Kidney glomerular epithelial cell (primary cell): ENCODE measurements around the gene ST8SIA5.

ENCODE experiments used
- DNase-seq: peaks from one replicate; lab custom pipeline; 2025; lab: John Stamatoyannopoulos, UW

ST8SIA5 gene

DNA sequence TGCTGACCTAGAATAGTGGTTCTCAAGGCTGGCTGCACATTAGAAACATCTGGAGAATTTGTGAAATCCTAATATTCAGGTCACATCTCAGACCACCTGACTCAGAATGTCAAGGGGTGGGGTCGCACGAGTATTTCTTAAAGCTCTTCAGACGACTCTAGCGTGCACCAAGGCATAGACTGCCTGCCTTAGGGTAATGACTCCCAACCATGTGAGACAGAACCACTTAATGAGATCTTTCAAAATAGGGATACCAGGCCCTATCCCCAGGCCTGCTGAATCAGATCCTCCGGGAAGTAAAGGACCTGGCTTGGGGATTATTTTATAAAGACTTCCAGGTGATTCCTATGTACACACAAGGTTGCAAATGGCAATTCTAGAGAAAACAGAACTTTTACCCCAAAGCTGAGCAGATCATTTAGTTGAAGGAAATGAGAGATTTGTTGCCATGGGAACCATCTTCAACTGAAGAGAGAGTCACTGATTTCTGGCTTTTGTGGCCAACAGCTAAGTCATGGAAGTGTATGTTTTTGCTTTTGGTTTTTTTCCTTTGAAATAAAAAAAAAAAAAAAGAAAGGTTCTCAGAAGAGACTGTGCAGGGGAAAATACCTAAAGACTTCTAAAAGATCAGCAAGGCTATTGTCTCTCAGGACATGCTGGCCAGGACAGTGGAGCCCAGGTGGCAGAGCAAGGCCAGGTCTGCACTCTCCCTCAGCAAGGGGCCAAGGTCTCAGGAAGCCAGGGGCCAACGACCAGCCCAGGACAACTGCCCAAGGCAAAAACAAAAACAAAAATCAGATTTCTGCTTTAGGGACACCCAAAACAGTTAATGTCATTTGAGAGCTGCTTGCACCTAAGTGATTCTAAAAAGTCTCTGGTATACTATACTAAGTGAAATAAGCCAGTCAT, 84.5 kb downstream of the ST8SIA5 start:
- DNase-seq = no peak

DNA sequence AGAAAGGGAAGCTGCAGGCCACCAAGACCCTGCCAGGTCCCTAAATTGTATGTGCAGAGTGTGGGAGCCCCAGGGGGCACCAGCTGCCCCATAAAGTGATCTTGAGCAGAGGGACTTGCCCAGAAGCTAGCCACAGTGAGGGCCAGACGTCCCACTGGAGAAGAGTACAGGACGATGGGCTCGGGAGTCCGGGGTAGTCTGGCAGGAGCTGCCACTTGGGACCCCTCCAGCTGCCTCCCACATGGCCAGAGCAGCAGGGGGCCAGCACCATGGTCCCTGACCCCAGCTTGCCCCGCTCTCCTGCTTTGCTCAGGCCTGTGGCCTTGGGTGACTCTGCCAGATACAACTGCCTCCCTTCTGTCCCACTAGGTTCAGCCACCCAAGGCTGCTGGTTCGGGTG, 88.2 kb downstream of the ST8SIA5 start:
- DNase-seq = no peak

DNA sequence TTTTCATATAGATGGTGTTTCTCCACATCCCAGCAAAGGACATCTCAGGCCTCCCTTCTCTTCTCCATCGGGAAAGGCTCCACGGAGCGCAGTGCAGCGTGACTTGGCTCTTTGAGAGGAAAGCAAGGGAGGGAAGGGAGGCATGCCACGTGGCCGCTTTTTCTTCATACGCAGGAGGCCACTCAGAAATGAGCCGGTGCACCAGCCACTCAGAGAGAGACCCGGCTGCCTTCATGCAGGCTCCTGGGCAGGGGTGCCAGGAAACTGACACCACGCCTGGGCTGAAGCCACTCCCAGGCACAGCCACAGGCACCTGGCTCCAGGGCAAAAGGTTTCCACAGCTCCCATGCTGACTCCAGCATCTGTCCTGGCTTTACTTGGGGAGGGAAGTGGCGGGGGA, 88.7 kb downstream of the ST8SIA5 start:
- DNase-seq = no peak

DNA sequence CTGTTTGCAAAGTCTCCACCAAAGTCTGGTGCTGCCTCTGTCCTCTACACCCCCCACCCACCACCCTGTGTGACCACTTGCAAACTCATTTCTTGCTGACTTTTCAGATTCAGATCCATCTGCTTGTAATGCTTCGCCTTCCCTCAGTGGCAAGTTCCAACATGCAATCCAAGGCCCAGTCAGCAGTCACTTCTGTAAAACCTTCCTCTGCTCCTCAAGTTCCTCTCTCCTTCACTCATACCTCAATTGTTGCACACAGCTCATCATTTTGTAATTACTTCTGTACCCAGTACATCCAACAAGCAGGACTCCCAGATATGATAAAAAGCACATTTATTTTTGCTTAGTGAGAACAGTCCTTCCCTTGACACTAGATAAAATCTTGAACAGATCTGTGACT, 93.3 kb downstream of the ST8SIA5 start:
- no peak for DNase-seq

DNA sequence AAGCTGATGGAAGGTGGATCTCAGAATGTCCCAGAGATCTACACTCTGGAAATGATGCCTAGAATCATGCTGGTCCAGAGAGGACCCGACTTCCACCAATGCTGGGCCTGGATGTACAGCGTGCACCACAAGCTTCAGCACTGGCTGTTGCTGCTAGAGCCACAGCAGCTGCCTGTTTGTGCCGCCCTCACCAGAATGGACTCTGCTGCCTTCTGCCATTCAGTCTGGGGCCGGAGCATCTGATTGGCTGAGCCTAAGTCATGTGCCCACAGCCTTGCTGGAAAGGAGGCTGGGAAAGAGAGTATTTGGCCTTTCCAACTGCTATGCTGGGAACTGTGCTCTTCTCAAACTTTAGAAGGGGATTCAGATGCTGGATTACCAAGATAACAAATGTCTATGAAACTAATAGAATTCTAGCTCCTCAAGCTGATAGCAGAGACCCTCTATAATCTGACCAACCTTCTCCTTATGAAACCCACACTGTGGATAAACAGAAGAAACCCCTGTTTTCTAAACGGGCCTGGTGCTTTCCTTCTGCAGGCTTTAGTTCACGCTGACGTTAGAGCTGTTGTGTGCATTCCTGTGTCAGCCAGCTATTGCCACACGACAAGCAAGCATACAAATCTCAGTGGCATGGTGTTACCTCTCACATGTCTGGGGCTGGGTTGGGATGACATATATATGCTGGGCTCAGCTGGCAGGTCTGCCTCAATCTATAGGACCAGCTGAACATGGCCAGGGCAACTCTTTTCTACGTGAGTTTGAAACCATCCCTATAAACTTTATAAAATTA, 95.7 kb downstream of the ST8SIA5 start:
- no peak for DNase-seq

DNA sequence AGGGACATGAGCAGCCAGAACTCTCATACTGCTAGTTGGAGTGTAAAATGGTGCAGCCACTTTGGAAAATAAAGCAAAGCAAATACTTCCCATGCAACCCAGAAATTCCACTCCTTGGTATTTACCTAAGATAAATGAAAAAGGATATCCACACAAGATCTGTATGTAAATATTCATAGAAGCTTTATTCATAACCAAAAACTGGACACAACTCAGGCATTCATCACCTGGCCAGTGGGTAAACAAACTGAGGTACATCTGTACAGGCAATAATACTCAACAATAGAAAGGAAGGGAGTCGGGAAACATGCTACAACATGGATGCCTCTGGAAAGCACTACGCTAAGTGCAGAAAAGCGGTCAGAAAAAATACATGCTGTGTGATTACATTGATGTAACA, 97.4 kb downstream of the ST8SIA5 start:
- no peak for DNase-seq

DNA sequence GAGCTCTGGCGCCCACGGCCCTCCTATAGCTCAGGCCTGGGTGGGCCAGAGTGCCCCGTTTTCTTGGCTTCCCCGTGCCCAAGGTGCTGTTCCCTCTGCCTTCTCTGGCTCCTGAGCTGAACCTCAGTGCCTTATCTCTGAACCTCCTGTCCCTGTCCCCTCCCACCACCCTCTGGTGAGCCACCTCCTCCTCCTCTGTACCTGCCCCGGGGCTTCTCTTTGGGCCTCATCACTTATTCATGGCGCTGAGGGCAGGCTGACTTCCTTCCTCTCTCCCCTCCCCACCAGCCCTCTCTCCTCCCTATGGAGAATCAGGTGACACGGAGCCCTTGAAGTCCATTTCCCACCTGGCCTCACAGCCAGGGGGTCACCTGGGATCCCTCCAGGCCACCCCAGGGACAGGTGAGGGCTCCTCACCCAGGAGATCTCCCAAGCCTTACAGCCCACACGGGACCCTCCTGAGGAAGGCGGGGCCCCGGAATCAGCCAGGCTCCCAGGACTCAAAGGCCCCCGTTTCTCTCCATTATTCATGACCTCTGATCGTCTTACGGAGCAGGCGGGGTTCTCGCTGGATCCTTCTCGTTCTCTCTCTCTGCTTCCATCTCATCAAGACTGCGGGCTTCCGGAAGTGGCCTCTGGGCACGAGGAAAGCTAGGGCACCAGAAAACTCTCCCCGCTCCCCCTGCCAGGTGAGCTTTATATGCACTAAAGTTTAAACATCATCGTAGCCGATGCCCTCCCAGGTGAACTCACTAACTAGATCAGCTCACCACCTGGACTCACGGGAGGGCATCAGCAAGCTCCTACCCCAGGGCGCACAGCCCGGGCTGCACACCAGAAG, 99.5 kb downstream of the ST8SIA5 start, which contains the start of gene LOXHD1:
Gene LOXHD1, minus strand, starts transcription at position 106 of the 841 bp plus-strand sequence. CDS start 187 bp downstream, outside the sequence.
- DNase-seq = no peak

DNA sequence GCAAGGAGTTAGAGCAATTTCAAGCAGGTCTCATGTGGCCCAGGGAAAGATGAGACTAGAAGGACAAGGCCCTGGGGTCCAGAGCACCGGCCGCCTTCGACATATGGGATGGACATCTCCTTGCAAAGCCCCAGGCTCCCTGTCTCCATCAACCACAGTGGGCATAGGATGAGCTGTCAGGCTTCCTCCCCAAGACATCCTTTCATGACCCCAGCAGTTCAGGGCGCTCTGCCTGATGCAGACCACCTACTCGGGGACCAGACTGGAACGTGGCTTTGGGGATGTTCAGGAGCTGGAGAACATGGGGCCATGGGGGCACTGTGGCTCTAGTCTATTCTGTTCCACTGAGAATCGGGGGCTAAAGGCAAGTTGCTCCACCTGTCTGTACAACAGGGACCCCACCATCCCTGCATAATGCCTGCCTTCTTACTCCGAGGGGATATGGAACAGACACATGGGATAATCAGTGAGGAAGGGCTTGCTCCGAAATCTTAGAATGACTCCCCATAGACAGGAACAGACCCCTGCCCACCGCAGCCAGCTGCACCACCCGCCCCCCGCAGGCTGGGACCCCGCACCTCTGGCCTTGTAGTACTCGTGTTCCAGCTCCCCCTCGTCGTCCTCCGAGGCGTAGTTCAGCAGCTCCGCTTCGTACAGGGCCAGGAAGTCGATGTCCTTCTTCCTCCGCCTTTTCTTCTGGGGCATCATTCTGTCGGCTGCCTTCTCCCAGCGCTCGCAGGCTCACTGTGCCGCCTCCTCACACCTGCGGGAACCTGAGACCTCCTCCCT, 100.3 kb downstream of the ST8SIA5 start:
- no peak for DNase-seq

DNA sequence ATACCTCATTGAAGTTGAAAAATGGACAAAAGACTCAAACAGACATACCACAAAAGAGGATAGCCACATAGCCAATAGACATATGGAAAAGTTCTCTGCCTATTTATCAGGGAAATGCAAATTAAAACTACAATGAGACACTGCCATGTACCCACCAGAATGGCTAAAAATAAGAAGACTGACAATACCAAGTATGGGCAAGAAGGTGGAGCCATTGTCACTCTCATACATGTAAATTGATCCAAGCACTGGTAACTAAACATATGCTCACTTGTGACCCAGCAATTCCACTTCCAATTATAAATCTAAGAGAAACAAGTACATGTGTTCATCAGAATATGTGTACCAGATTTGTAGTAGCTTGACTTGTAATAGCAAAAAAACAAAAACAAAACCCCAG, 104.5 kb downstream of the ST8SIA5 start:
- DNase-seq = no peak

DNA sequence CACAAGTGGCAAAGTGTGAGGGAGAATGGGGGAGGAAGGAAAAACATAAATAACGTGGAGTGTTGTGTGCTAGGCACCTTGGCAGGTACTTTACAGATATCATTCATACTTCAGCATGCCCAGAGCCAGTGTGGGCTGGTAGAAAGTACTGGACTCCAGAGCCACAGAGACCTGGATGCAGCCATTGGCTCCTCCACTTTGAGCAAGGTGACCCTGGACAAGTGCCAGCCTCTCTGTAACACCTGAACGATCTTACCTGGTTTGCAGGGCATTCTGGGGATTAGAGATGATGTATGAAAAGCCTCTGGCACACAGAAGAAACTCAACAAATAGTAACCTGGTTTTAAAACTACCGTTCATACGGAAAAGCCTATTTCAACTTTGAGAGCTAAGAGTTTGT, 106.2 kb downstream of the ST8SIA5 start:
- no peak for DNase-seq

DNA sequence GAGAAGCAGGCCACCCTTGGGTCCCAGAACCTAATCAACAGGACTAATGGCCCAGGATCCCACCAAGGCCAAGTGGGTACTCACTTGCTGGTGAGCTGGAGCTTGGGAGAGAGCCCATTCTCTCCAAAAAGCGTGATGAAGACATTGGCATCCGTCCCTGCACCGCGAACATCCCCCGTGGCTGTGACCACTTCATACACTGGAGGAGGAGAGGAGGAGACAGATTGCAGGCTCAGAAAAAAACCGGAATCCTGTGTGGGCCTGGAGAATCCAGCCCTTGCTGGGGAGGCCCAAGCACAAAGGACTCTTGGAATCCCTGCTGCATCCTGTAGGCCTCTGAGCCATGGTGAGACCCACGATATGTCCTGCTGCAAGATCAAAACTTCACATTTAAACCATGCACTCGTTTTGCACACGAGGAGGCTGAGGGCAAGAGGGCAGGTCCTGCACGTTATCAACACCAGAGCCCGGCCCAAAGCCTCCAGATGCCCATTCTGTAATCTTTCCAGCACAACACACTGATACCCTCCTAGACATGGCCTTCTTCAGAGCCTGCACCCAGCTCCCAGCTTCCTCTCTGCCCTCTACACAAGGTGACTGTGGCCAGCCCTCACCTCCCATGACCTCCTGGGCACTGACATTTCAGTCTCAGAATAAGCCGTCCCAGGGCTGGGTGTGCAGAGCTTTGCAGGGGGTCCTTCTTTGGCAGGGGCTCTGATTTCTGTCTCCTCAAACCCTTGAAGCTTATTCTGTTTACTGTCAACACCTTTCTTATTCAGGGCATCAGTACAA, 107.6 kb downstream of the ST8SIA5 start:
- DNase-seq = no peak

DNA sequence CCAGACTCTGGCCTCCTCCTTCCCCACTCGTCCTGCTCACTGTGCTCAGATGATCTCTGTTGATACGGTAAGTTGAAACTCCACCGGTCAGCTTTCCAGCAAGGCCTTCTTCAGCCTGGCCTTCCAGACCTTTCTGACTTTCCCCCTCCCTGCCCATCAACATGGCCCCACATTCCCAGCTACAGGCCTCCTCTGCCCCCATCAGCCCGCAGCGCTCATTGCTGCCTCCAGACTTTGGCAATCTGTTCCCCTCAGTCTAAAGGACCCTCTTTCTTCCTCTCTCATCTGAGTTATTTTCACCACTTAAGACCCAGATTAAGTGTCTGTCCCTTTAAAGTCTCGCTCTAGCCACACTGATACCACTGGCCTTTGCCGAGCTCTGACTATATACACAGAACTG, 110.4 kb downstream of the ST8SIA5 start:
- DNase-seq = no peak

DNA sequence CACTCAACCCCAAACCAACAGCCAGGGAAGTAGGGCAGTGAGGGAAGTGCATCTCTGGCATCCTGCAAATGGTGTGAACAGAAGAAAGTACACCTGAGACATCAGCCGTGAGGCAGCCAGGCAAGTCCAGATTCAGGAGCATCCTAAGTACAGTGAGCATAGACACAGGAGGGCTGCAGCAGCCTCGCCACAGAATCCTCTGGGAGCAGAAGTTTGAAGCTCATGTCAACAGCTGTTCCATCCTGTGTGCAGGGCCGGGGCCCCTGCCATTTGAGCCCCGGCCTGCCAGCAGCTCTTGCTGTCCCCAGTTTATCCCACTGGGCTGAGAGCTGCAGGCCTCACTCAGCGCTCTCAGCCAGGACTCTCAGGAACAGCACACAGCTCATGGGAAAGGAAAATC, 114.3 kb downstream of the ST8SIA5 start:
- DNase-seq = no peak

DNA sequence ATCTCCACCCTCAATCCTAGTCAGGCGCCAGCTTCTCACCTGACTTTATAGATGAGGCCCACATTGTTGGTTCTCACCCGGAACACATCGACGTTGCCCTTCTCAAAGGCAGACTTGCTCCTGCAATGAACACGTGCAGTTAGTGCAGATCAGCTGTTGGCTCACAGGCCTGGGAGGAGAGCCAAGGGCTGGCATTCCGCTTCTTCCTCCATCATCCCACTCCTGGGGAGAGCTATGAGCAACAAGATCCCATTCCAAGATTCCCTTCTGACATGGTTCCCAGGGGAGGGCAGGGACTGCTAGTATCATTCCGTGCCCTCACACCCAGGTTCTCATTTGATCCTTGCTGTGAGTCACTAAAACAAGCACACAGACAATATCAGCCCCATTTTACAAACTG, 114.9 kb downstream of the ST8SIA5 start:
- DNase-seq = no peak

DNA sequence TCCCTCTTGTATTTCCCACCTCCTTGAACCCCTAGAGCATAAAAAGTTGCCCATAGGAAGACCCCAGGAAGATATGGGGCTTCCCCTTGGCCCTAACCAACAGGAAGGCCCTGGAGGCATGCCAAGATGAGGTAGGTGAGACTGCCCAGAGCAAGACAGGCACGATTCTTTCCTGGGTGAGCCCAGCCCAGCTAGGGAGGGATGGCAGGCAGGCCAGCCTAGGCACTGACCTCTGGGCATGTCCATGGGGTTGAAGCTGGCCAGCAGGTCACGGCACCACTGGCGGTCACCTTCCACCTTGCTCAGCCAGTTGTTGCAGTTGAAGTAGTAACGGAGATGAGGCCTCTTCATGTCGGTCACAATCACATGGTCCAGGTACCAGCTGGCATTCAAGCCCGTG, 117.5 kb downstream of the ST8SIA5 start:
- DNase-seq = no peak

DNA sequence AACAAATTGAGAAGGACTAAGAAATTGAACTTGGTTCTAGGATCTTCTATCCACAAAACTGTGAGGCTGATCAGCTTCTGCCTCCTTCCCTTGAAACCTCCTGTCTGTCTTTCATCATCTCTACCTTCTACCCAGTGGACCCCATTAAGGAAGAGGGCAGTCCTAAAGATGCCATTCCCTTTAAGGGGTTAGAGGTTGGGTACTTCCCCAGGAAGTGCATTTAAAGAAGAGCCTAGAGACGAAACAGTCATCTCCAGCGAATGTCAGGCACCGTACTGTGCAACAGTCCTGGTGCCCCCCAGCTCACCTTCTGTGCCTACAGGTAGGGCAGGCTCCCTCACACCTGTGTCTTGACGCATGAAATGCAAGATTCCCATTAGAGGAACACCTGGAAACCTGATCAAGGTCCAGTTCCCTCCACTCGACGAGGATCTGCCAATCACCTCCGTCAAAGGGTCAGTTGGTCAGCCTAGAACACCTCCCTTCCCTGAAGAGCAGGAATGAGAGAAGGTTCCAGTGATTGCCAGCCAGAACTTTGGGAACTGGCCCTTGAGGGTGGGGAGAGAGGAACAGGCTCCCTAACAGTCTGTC, 120.7 kb downstream of the ST8SIA5 start:
- no peak for DNase-seq

DNA sequence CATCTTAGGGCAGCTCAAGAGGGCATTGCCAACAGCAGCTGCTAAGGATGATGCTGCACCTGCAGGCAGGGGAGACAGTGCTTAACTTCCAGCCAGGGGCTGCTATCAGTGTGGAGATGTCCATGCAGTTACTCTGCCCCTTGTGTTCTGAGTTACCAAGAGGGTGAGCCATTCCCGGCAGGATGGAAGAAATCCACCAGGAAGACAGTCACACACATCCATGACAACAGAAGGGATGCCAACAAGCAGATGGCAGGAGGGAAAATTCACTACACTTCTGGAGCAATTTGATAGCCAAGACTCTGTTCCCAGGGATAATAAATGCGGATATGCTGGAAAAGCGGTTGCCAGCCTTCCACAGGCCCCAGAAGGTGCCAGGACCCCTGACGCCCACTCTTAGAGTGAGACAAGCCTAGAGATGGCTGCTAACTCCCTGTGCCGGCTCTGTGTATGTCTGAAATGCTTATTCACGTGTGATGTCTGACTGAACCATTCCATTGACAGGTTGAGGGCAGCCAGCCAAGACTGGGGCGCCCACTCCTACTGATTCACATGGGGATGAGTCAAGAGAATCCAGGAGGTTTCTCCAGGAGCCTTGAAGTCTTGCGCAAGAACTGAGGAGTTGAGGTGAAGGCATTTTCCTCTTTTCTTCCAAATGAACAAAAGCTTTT, 124.3 kb downstream of the ST8SIA5 start:
- peak; percentile 47 for DNase-seq

DNA sequence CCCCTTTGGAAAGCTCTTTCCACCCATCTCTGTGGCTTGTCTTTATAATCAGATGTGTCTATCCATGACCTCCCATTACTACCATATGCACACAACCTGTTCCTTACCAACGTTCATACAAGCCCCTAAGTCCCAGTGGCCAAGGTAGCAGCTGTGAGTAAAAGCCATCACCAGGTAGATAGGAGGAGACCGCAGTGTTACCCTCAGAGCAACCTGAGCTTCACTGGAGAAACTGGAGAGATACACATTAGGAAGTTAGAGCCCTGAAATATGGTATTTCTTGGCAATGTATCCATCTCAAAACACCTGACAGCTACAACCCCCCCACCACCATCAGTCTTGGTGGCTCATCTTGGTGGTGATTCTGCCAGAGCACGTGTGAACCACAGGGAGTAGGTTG, 125.9 kb downstream of the ST8SIA5 start:
- DNase-seq = no peak

DNA sequence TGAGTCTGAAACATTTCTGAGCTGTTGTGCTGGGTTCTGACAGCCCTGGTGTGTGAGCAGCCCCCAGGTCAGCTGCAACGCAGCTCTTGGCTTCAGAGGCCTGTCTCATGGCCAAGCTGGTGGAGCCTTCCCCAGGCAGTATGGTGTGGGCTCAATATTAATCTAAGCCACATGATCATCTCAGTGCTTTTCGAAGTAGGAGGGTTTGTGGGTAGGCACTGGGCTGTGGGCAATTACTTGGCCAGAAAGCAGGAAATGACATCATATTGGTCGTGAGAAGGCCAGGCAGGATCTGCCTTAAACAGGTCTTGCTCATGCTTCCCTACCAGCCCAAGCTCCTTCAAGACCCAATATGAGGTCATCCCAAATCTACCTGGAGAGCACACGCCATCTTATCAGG, 126.7 kb downstream of the ST8SIA5 start:
- DNase-seq = no peak

DNA sequence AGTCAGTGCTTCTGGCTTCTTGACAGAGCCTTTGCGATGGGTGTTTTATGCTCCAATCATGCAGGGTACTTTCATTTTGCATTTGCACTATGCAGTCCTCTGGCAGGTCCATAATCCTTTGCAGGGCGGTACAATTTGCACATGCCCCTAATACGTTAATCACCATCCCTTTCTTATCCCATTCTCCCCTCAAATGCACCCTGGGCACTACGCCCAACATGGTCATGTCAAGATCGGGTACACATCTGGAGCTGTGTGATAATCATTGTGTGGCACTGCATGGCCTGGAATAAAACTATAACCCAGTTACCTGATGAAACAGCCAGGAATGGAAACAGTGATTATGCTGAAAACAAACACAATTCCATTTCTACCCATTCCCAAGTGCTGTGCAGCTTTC, 127.5 kb downstream of the ST8SIA5 start:
- DNase-seq = no peak
